ENCODE results near the gene HOXB13.
"Not testable (repeated sequence)": the region's sequence is repeated elsewhere in the genome, so short reads cannot be mapped to it uniquely, and the experiment has no call there.

Gene HOXB13

DNA sequence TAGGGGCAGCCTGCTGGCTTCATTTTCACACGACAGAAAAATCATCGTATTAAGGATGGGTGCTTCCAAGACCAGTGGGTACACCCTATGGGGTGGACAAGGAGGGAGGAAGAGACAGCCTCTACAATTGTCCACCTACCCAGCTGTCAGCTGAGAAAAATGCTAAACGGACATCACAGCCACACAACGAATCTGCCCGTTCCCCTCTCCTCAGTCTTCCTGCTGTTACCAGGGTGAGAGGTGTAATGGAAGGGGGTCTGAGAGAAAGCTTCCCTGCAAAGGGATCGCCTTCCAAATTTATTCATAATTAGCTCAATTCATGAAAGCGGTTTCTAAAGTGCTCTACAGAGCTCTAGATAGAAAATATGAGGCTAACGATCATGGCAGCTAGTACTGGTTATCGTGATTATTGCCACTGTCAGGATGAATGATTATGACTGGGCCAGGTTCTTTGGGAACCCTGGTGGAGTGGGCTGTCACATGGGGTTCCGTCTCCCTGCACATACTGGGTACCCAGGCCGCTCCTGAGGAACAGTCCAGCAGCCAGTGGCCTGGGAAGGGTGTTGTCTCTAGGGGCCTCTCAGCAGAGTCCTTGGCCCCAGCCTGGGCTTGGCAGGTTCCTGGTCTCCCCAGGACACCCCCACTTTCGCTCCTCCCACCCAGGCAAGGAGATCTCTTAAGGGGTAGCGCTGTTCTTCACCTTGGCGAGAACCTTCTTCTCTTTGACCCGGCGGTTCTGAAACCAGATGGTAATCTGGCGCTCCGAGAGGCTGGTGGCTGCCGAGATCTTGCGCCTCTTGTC, 2.2 kb downstream of the HOXB13 start:
- no peak for DNase-seq (ENCODE audit: low spot score)

DNA sequence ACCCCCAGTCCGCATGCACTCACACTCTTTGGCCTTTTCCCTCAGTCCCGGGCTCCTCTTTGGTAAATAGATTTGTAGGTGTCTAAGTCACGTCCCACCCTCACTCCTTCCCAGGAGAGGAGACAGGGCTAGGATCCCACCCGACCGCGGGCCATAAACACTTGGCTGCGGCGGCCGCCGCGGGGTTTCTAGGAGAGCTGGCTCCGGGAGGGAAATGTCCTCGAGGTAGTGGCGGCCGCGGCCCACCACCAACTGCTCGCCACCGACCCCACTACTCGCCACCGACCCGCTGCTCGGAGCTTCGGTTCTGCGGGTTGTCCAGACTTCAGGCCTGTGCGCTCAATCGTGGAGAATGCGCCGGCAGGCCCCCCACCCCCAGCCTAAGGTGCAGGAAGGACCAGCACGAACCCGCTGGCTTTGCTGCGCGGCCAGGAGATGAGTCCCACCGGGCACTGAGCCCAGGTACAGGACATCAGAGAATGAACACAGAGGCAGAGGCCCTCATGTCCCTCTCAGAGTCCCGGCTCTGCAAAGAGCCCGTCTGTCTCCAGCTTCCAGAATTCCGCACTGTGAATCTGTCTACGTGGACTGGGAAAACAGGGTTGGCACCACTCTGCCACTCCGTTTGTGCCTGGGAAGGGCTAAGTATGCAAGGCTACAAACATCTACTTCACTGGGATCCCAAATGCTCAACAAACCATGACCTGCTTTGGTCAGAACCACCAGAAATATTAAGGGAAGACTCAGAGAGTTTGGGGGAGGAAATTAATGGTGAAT, 3.1 kb downstream of the HOXB13 start:
- DNase-seq (ENCODE audit: low spot score): no peak

GRCh38 chr17:48725004-48725287, 3.6 kb downstream of the HOXB13 start:
- no peak for DNase-seq (ENCODE audit: low spot score)

- DNase-seq (ENCODE audit: low spot score): peak; percentile 79
Observed at GRCh38 chr17:48724251-48725003, 4.1 kb downstream of the HOXB13 start.

- peak; percentile 16 for DNase-seq (ENCODE audit: low spot score)
Observed at GRCh38 chr17:48723423-48724250, 4.9 kb downstream of the HOXB13 start.

DNA sequence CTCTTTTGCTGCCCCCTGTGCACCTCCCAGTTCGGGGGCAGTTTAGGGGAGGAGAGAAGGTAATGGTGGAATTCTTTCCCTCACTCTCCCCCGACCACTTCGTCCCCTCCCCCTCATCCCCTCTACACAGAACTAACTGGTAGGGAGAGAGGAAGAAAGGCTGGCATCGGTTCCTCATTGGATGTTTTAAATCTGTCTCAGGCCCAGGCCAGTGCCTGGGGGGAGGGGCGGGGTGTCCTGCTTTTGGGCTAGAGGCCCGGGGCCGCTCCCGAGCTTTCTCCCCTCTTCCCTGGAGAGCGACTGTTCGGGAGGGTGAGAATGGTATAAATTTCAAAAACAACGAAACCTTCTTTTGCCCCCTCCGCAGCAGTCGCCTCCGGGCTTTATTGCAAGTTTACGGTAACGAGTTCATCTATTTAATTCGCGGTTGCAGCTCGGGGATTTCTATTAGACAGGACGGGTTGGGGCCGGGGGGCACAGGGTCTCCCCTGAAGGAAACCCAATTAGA, 5.6 kb downstream of the HOXB13 start, which contains the start of gene PRAC2:
Gene PRAC2, plus strand, starts transcription at position 271 of the 508 bp plus-strand sequence. CDS start 1,226 bp downstream, outside the sequence.
- no peak for DNase-seq (ENCODE audit: low spot score)

DNA sequence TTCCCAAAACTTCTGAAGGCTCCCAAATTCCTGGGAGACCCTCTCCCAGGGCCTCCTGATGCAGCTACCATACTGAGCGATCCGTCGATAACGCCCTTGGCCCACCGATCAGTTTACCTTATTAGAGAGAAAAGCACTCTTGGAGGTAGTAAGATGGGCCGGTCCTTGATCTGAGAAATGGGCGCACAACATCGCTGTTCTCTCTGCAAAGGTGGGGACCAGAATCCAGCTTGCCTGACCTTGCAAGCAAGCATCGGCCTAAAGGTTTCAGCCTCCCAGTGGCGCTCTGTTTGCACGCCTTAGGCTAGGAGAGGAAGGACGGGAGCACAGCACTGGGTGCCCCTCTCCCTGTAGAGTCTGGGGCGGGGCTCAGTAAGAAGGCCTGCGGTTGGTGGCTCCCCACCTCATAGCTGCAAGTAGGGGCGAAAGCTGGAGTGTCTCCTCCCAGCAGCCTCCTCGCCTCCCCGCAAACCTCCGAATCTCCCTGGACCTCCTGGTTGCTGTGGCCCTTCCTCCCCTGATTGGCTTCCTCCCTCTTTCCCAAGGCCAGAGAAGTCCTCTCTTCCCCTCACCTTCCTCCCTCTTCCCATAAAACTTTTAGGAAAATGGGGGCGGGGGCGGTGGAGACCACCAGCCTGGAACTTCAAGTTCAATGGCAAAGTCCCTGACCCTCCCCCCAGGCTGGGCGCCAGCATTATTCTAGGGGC, 6.2 kb downstream of the HOXB13 start, which contains the start of gene PRAC1:
Gene PRAC1, minus strand, starts transcription at position 318 of the 707 bp plus-strand sequence. Its CDS starts 126 bp downstream, at position 192.
- no peak for DNase-seq (ENCODE audit: low spot score)

GRCh38 chr17:48721009-48721402, 7.5 kb downstream of the HOXB13 start:
- DNase-seq (ENCODE audit: low spot score): no peak

DNA sequence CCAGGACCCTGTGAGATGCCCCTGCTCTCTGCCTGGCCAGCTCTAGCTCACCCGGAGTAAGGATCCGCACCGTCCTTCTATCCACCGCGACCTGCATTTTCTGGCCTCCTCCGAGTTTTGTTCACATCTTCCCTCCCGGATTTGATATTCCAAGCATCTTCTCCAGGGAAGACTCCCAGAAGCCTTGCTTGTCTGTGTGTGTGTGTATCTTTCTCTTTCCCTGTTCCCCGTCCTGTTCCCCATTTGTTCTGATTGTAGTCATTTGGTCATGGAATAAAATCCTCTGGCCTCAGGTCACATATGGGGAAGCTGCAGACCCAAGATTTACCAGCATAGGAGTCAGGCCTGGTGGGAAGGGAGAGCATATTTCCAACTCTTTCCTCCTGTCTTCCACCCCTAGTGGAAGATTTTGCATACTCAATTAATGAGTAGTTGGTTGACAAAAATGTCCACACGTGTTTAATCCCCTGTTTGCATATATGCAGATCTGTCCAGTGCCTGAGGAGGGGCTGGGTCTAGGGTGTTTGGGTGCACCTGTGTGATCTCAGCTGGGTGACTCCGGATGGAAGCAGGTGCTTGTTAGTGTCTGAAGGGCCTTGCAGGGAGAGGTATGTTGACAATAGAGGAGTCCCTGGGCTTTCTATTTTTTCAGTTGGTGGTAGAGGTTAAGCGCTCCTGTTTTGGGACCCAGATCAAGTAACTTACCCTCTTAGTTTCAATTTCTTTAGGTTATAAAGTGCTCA, 8.1 kb downstream of the HOXB13 start:
- no peak for DNase-seq (ENCODE audit: low spot score)

DNA sequence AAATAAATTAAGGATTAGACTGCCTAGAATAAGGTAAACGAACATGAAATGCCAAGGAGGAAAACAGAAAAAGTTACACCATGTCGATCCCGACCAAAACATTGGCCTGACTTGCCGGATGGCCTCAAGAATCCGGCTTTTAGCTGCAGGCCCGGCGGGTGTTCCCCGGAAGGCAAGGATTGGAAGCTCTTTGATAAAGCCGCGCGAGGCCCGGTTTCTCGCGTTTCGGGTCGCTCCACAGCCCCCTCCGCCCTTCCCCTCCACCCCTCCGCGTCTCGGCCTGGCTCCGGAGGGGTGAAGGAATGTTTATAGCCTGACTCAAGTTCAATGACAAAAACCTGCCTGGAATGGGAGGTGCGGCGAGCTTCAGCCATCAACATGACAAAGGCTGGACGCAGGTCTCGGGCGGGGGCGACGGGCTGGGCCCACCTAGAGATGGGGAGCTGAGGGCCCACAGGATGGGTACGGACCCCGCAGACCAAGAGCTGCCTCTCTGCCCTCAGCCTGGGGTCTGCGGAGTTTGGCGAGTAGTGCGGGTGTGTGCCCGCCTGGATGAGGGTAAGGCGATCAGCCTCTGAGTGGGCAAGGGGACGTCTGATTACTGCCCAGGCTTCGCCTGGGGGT, 8.8 kb downstream of the HOXB13 start:
- no peak for DNase-seq (ENCODE audit: low spot score)

GRCh38 chr17:48718761-48719641, 9.5 kb downstream of the HOXB13 start:
- no peak for DNase-seq (ENCODE audit: low spot score)

DNA sequence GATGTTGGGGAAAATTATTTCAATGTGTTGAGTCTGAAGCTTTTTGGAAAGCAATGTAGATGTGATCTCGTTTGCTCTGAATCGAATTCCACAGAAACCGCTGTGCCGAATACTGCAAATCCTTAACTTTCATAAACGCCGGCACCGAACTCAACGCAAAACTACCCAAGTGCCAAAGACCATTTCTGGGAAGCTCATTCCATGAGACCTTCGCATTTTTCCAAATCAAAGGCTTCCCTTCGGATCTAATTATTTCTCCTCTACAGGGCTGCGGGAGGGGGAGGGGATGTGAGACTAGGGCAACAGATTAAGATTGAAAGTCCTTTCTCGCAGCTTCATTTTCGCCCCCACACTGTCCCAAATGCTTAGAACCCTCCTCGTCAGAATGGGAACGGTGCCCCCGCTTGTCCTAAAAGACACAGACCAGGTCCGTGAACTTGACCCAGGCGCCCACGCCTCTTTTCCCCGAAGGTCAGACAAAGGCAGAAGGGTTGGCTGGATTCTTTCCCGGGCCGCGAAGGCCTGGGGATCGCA, 10.3 kb downstream of the HOXB13 start:
- no peak for DNase-seq (ENCODE audit: low spot score)

- no peak for DNase-seq (ENCODE audit: low spot score)
Observed at GRCh38 chr17:48717367-48718226, 11.0 kb downstream of the HOXB13 start.

DNA sequence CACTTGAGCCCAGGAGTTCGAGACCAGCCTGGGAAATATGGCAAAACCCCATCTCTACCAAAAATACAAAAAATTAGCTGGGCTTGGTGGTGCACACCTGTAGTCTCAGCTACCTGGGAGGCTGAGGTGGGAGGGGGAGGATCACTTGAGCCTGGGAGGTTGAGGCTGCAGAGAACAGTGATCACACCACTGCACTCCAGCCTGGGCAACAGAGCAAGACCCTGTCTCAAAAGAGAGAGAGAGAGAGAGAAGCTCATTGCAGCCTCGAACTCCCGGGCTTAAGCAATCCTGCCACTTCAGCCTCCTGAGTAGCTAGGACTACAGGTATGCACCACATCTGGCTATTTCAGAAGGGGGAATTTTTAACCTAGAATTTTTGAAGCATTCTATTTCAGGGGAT, 12.0 kb downstream of the HOXB13 start:
- not testable (repeated sequence) for DNase-seq (ENCODE audit: low spot score)

GRCh38 chr17:48715496-48716399, 12.8 kb downstream of the HOXB13 start:
- DNase-seq (ENCODE audit: low spot score): no peak

- DNase-seq (ENCODE audit: low spot score): no peak
Observed at GRCh38 chr17:48711128-48711527, 17.4 kb downstream of the HOXB13 start.

Measured in activated CD4-positive, alpha-beta T cell treated with anti-CD3 and anti-CD28 coated beads, Interleukin-2, Interleukin-4, amounts not matched to agents 100 ng/mL and 50 ng/mL, durations not matched to agents 16 hours and 8 hours (primary cell).